Measurements from ENCODE around the gene GRIK3. TPM values are rescaled to one million over a fixed set of nuclear protein-coding genes. Genes with fewer than 3 reads are reported as not detected.

GRIK3 gene
- total and polyA plus RNA-seq, 2 experiments from 2014 or later = 0.31 to 2.9 TPM

GRCh38 chr1:36829066-36829465 lies 205.2 kb downstream of the GRIK3 start:
- H3K9me2 ChIP-seq (ENCODE audit: insufficient read depth) = peaks cover 20% of the 10 kb centered on the region
- Mint-ChIP-seq H3K4me1 (peaks cover 22% of the 10 kb centered on the region), H3K36me3 (ENCODE audit: low read depth) (no peaks in the 10 kb centered on the region), H3K4me3 (no peak overlapping the region), H3K27me3 (ENCODE audit: insufficient read depth, low read depth, poor library complexity) (peaks cover 24% of the 10 kb centered on the region), H3K9me3 (no peaks in the 10 kb centered on the region), H3K27ac (no peak overlapping the region)
- no peaks in the 10 kb centered on the region for H3K79me2 ChIP-seq (replicated peaks; ENCODE audit: insufficient read depth)
- no peak overlapping the region for H3K4me2 ChIP-seq
- peaks cover 11% of the 10 kb centered on the region for H3K4me1 ChIP-seq (ENCODE audit: insufficient read depth)
- H3K27me3 ChIP-seq (ENCODE audit: insufficient read depth) = no peaks in the 10 kb centered on the region
- no peak overlapping the region for H3K27ac ChIP-seq (ENCODE audit: low read depth)
- no peak for TF ChIP-seq REST (IDR thresholded peaks at IDR 0.05; ENCODE audit: unreplicated experiment)
- no peak for TF ChIP-seq ETS1 (IDR thresholded peaks at IDR 0.05)
- TF ChIP-seq CTCF (conservative IDR thresholded peaks at IDR 0.05; ENCODE audit: low read depth in 2 of 2) = no peak
- no peak for TF ChIP-seq EZH2 (IDR thresholded peaks at IDR 0.05; ENCODE audit: low read depth, unreplicated experiment)
- TF ChIP-seq EZH2phosphoT487 (IDR thresholded peaks at IDR 0.05; ENCODE audit: unreplicated experiment) = no peak
- no peak for TF ChIP-seq NANOG (IDR thresholded peaks at IDR 0.05; ENCODE audit: borderline replicate concordance)
- no peak for TF ChIP-seq POLR2AphosphoS5 (IDR thresholded peaks at IDR 0.05; ENCODE audit: low read depth)
- TF ChIP-seq, protein P1, sequence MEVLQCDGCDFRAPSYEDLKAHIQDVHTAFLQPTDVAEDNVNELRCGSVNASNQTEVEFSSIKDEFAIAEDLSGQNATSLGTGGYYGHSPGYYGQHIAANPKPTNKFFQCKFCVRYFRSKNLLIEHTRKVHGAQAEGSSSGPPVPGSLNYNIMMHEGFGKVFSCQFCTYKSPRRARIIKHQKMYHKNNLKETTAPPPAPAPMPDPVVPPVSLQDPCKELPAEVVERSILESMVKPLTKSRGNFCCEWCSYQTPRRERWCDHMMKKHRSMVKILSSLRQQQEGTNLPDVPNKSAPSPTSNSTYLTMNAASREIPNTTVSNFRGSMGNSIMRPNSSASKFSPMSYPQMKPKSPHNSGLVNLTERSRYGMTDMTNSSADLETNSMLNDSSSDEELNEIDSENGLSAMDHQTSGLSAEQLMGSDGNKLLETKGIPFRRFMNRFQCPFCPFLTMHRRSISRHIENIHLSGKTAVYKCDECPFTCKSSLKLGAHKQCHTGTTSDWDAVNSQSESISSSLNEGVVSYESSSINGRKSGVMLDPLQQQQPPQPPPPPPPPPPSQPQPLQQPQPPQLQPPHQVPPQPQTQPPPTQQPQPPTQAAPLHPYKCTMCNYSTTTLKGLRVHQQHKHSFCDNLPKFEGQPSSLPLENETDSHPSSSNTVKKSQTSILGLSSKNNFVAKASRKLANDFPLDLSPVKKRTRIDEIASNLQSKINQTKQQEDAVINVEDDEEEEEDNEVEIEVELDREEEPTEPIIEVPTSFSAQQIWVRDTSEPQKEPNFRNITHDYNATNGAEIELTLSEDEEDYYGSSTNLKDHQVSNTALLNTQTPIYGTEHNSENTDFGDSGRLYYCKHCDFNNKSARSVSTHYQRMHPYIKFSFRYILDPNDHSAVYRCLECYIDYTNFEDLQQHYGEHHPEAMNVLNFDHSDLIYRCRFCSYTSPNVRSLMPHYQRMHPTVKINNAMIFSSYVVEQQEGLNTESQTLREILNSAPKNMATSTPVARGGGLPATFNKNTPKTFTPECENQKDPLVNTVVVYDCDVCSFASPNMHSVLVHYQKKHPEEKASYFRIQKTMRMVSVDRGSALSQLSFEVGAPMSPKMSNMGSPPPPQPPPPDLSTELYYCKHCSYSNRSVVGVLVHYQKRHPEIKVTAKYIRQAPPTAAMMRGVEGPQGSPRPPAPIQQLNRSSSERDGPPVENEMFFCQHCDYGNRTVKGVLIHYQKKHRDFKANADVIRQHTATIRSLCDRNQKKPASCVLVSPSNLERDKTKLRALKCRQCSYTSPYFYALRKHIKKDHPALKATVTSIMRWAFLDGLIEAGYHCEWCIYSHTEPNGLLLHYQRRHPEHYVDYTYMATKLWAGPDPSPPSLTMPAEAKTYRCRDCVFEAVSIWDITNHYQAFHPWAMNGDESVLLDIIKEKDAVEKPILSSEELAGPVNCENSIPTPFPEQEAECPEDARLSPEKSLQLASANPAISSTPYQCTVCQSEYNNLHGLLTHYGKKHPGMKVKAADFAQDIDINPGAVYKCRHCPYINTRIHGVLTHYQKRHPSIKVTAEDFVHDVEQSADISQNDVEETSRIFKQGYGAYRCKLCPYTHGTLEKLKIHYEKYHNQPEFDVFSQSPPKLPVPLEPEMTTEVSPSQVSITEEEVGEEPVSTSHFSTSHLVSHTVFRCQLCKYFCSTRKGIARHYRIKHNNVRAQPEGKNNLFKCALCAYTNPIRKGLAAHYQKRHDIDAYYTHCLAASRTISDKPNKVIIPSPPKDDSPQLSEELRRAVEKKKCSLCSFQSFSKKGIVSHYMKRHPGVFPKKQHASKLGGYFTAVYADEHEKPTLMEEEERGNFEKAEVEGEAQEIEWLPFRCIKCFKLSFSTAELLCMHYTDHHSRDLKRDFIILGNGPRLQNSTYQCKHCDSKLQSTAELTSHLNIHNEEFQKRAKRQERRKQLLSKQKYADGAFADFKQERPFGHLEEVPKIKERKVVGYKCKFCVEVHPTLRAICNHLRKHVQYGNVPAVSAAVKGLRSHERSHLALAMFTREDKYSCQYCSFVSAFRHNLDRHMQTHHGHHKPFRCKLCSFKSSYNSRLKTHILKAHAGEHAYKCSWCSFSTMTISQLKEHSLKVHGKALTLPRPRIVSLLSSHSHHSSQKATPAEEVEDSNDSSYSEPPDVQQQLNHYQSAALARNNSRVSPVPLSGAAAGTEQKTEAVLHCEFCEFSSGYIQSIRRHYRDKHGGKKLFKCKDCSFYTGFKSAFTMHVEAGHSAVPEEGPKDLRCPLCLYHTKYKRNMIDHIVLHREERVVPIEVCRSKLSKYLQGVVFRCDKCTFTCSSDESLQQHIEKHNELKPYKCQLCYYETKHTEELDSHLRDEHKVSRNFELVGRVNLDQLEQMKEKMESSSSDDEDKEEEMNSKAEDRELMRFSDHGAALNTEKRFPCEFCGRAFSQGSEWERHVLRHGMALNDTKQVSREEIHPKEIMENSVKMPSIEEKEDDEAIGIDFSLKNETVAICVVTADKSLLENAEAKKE (CRISPR knock-in tag; IDR thresholded peaks at IDR 0.05) = no peak
- no peak for TF ChIP-seq CREB1 (CRISPR knock-in tag; IDR thresholded peaks at IDR 0.05; ENCODE audit: low read depth)
- TF ChIP-seq ZNF331 (CRISPR knock-in tag; IDR thresholded peaks at IDR 0.05; ENCODE audit: low read depth) = no peak
- TF ChIP-seq STAT1 (IDR thresholded peaks at IDR 0.05; ENCODE audit: unreplicated experiment) = no peak
- TF ChIP-seq ZNF114 (CRISPR knock-in tag; IDR thresholded peaks at IDR 0.05) = no peak
- no peak for TF ChIP-seq JUNB (IDR thresholded peaks at IDR 0.05; ENCODE audit: unreplicated experiment)
- no peak overlapping the region for H3K4me3 ChIP-seq
- no peak overlapping the region for H2AFZ ChIP-seq
- ATAC-seq (no peak), DNase-seq (ENCODE audit: low spot score) (no peak)
- no peaks in the 10 kb centered on the region for H4K20me1 ChIP-seq (replicated peaks; ENCODE audit: insufficient read depth)
- H3K36me3 ChIP-seq (ENCODE audit: insufficient read depth) = no peaks in the 10 kb centered on the region
- H3F3A ChIP-seq (replicated peaks; ENCODE audit: low read depth) = no peaks in the 10 kb centered on the region
